IMR-90 (cell line): ENCODE measurements around the gene EHMT1. TPM values are rescaled to one million over a fixed set of nuclear protein-coding genes. Genes with fewer than 3 reads are reported as not detected.

Source experiments
- ATAC-seq: fragments of 200-7000 bp; cut with Tn5 transposase; 2 replicates; pipeline ENCODE4 v1.9.1; 2020; ENCODE audit warnings: low read depth, mild to moderate bottlenecking, moderate library complexity
- BruUV-seq: library from RNA; stranded (reverse); fragments of 400-500 nt; replicated peaks from 2 replicates; lab custom pipeline; 2021; lab: Mats Ljungman, UMichigan
- CTCF ChIA-PET: fragments of 300-600 bp; formaldehyde crosslinking; extraction: SDS; loops from one replicate; lab custom pipeline; 2021; ENCODE audit warnings: antibody characterized with exemption; lab: Yijun Ruan, JAX
- POLR2A ChIA-PET: fragments of 300-600 bp; sonication (Branson Sonifier 250); formaldehyde crosslinking; loops from one replicate; lab custom pipeline; 2022; ENCODE audit warnings: antibody characterized with exemption; ENCODE audit not compliant: unreplicated experiment; lab: Charles Lee
- DNase-seq: peaks from one replicate; pipeline ENCODE4 v3.0.0; 2013
- H2AFZ ChIP-seq: replicated peaks from 2 replicates; pipeline ENCODE3; 2013; ENCODE audit warnings: low read length, mild to moderate bottlenecking; ENCODE audit not compliant: poor library complexity
- H2AK5ac ChIP-seq: 2 replicates; pipeline ENCODE4 v1.6.1; 2013; ENCODE audit warnings: low read depth, low read length, inconsistent platforms
- H2AK9ac ChIP-seq: replicated peaks from 2 replicates; pipeline ENCODE3; 2013; ENCODE audit warnings: mild to moderate bottlenecking, low read depth, low read length, moderate library complexity; ENCODE audit not compliant: poor library complexity
- H2BK120ac ChIP-seq: 2 replicates; pipeline ENCODE4 v1.6.1; 2013; ENCODE audit warnings: low read depth, low read length, inconsistent platforms
- H2BK15ac ChIP-seq: 3 replicates; pipeline ENCODE4 v1.6.1; 2013; ENCODE audit warnings: low read depth, low read length, inconsistent platforms
- H2BK20ac ChIP-seq: 2 replicates; pipeline ENCODE4 v1.6.1; 2013; ENCODE audit warnings: low read depth, mild to moderate bottlenecking, inconsistent platforms, low read length, moderate library complexity
- H2BK5ac ChIP-seq: 2 replicates; pipeline ENCODE4 v1.6.1; 2013; ENCODE audit warnings: mild to moderate bottlenecking, low read depth, low read length, inconsistent platforms; ENCODE audit not compliant: poor library complexity, severe bottlenecking
- H3K14ac ChIP-seq: replicated peaks from 2 replicates; pipeline ENCODE4 v1.6.1; 2013; ENCODE audit warnings: low read depth, low read length, inconsistent platforms
- H3K18ac ChIP-seq: 2 replicates; pipeline ENCODE4 v1.6.1; 2013; ENCODE audit warnings: low read depth, low read length, control low read depth
- H3K23ac ChIP-seq: 2 replicates; pipeline ENCODE4 v1.6.1; 2013; ENCODE audit warnings: low read depth, low read length, inconsistent platforms
- H3K27ac ChIP-seq: 2 replicates; pipeline ENCODE4 v1.5.1; 2013; ENCODE audit warnings: mild to moderate bottlenecking, control low read depth, low read length; ENCODE audit not compliant: insufficient read depth
- H3K27me3 ChIP-seq: 2 replicates; pipeline ENCODE4 v1.6.1; 2013; ENCODE audit warnings: low read length; ENCODE audit not compliant: control insufficient read depth, insufficient read depth
- H3K36me3 ChIP-seq: 2 replicates; pipeline ENCODE4 v1.6.1; 2013; ENCODE audit warnings: low read length, mixed read lengths; ENCODE audit not compliant: control insufficient read depth, insufficient read depth
- H3K4ac ChIP-seq: 2 replicates; pipeline ENCODE4 v1.6.1; 2013; ENCODE audit warnings: low read depth, low read length, inconsistent platforms
- H3K4me1 ChIP-seq: 2 replicates; pipeline ENCODE4 v1.6.1; 2013; ENCODE audit warnings: low read length, mixed read lengths; ENCODE audit not compliant: control insufficient read depth, insufficient read depth
- H3K4me2 ChIP-seq: 2 replicates; pipeline ENCODE4 v1.6.1; 2013; ENCODE audit warnings: low read depth, mild to moderate bottlenecking, control low read depth, low read length, moderate library complexity
- H3K4me3 ChIP-seq: 2 replicates; pipeline ENCODE4 v1.5.1; 2013; ENCODE audit warnings: low read depth, mild to moderate bottlenecking, control low read depth, low read length, moderate library complexity; ENCODE audit not compliant: insufficient read depth
- H3K56ac ChIP-seq: 2 replicates; pipeline ENCODE4 v1.6.1; 2013; ENCODE audit warnings: low read length, inconsistent platforms; ENCODE audit not compliant: insufficient read depth; ENCODE audit errors: extremely low read depth
- H3K79me1 ChIP-seq, 2 experiments: 2 replicates each; pipeline ENCODE4 v1.6.1; 2013; ENCODE audit warnings: low read length in 2 of 2, inconsistent platforms in 1 of 2, low read depth in 1 of 2
- H3K9ac ChIP-seq: 2 replicates; pipeline ENCODE4 v1.6.1; 2013; ENCODE audit warnings: low read depth, low read length, control low read depth
- H3K9me1 ChIP-seq: 2 replicates; pipeline ENCODE4 v1.6.1; 2013; ENCODE audit warnings: low read length, inconsistent platforms; ENCODE audit not compliant: insufficient read depth
- H3K9me3 ChIP-seq: 2 replicates; pipeline ENCODE4 v1.6.1; 2013; ENCODE audit warnings: low read length; ENCODE audit not compliant: control insufficient read depth, insufficient read depth
- H4K20me1 ChIP-seq: 2 replicates; pipeline ENCODE4 v1.6.1; 2013; ENCODE audit warnings: low read length, inconsistent platforms; ENCODE audit not compliant: insufficient read depth
- H4K5ac ChIP-seq: 2 replicates; pipeline ENCODE4 v1.6.1; 2013; ENCODE audit warnings: mild to moderate bottlenecking, low read depth, low read length, control low read depth
- H4K8ac ChIP-seq, 2 experiments: 2 replicates each; pipeline ENCODE4 v1.6.1; 2013; ENCODE audit warnings: low read depth in 2 of 2, low read length in 2 of 2, control low read depth in 1 of 2, inconsistent platforms in 1 of 2
- H4K91ac ChIP-seq: 2 replicates; pipeline ENCODE4 v1.6.1; 2013; ENCODE audit warnings: low read depth, low read length, inconsistent platforms; ENCODE audit not compliant: insufficient read depth
- BHLHE40 ChIP-seq: fragments of 150-350 bp; IDR thresholded peaks from 2 replicates; pipeline ENCODE4 v1.6.1; 2016; ENCODE audit warnings: mild to moderate bottlenecking, low read depth, low read length
- CEBPB ChIP-seq: IDR thresholded peaks from 2 replicates; pipeline ENCODE4 v1.6.1; 2012; ENCODE audit warnings: low read depth, low read length, improper control_type of control experiment
- CHD1 ChIP-seq: IDR thresholded peaks from 2 replicates; pipeline ENCODE4 v1.6.1; 2012; ENCODE audit warnings: low read depth, low read length, improper control_type of control experiment
- FOS ChIP-seq: fragments of 150-350 bp; IDR thresholded peaks from 2 replicates; pipeline ENCODE4 v1.6.1; 2016; ENCODE audit warnings: low read depth, low read length
- MAFK ChIP-seq: IDR thresholded peaks from 2 replicates; pipeline ENCODE4 v1.6.1; 2012; ENCODE audit warnings: low read depth, low read length, improper control_type of control experiment
- MAZ ChIP-seq: IDR thresholded peaks from 2 replicates; pipeline ENCODE4 v1.6.1; 2012; ENCODE audit warnings: low read depth, mild to moderate bottlenecking, low read length, improper control_type of control experiment, moderate library complexity, borderline replicate concordance
- MXI1 ChIP-seq: IDR thresholded peaks from 2 replicates; pipeline ENCODE4 v1.6.1; 2012; ENCODE audit warnings: low read depth, mild to moderate bottlenecking, low read length, moderate library complexity, borderline replicate concordance
- NFE2L2 ChIP-seq: fragments of 150-350 bp; IDR thresholded peaks from 2 replicates; pipeline ENCODE4 v1.6.1; 2016; ENCODE audit warnings: low read depth, mild to moderate bottlenecking, low read length
- POLR2A ChIP-seq: IDR thresholded peaks from 2 replicates; pipeline ENCODE4 v1.6.1; 2012; ENCODE audit warnings: mild to moderate bottlenecking, low read depth, low read length
- RAD21 ChIP-seq: IDR thresholded peaks from 2 replicates; pipeline ENCODE4 v1.6.1; 2012; ENCODE audit warnings: low read length, improper control_type of control experiment
- RCOR1 ChIP-seq: IDR thresholded peaks from 2 replicates; pipeline ENCODE4 v1.6.1; 2012; ENCODE audit warnings: mild to moderate bottlenecking, low read length, improper control_type of control experiment; ENCODE audit not compliant: insufficient replicate concordance
- RFX5 ChIP-seq: IDR thresholded peaks from 2 replicates; pipeline ENCODE4 v1.8.0; 2012; ENCODE audit warnings: low read depth, mild to moderate bottlenecking, low read length, moderate library complexity
- SMC3 ChIP-seq: fragments of 150-350 bp; IDR thresholded peaks from 2 replicates; pipeline ENCODE4 v1.6.1; 2016; ENCODE audit warnings: low read depth, mild to moderate bottlenecking, antibody characterized with exemption, low read length, moderate library complexity
- WGBS, 2 experiments: methylation state at CpG; one replicate each; pipeline versions ENCODE4 v1.1.5 to v1.1.7; 2013; ENCODE audit warnings: missing lambda C conversion rate in 2 of 2; ENCODE audit not compliant: insufficient read length in 1 of 2; ENCODE audit errors: extremely low coverage in 2 of 2; 5-methylcytosine and 5-hydroxymethylcytosine counted together
- dilution Hi-C: fragments of 300-500 bp; cut with HindIII; formaldehyde crosslinking; loops from one replicate; pipeline ENCODE4 v1.14.3; 2018; ENCODE audit warnings: low sequenced_read_pairs; ENCODE audit not compliant: unreplicated experiment
- in situ Hi-C: fragments of 300-500 bp; cut with MboI; formaldehyde crosslinking; loops from 3 replicates; pipeline ENCODE4 v1.14.3; 2019; ENCODE audit warnings: low sequenced_read_pairs, inconsistent platforms, mixed read lengths
- intact Hi-C: fragments of 100-400 bp; cut with micrococcal nuclease; formaldehyde crosslinking; loops from 2 replicates; pipeline ENCODE4 v1.10.0; 2022
- polyA plus RNA-seq, 3 experiments: library from polyadenylated mRNA; depleted of rRNA; stranded (reverse); fragments of >200 nt; gene quantifications; 2 replicates each; pipeline ENCODE4 v1.2.3, GENCODE V29; 2012; ENCODE audit warnings: low replicate concordance in 1 of 3
- total RNA-seq: library from RNA; depleted of rRNA; stranded (reverse); fragments of >200 nt; gene quantifications from 2 replicates; pipeline ENCODE4 v1.2.3, GENCODE V29; 2012
- TF ChIP-seq, protein P1 (sequence below): fragments of 150-350 bp; IDR thresholded peaks from 2 replicates; pipeline ENCODE4 v1.6.1; 2016; ENCODE audit warnings: low read depth, mild to moderate bottlenecking, low read length, moderate library complexity, borderline replicate concordance
- TF ChIP-seq, protein P2 (sequence below): fragments of 150-350 bp; IDR thresholded peaks from 2 replicates; pipeline ENCODE4 v1.6.1; 2017; ENCODE audit warnings: mild to moderate bottlenecking, antibody characterized with exemption, low read length, low read depth
- TF ChIP-seq, protein P3 (sequence below): conservative IDR thresholded peaks from 2 replicates; pipeline ENCODE4 v1.5.1; 2012; ENCODE audit warnings: mild to moderate bottlenecking, low read depth, low read length, improper control_type of control experiment

EHMT1 gene
- total and polyA plus RNA-seq, 2 of the 4 experiments (the other 2 are of a cell fraction): 32.8 to 35.1 TPM

DNA sequence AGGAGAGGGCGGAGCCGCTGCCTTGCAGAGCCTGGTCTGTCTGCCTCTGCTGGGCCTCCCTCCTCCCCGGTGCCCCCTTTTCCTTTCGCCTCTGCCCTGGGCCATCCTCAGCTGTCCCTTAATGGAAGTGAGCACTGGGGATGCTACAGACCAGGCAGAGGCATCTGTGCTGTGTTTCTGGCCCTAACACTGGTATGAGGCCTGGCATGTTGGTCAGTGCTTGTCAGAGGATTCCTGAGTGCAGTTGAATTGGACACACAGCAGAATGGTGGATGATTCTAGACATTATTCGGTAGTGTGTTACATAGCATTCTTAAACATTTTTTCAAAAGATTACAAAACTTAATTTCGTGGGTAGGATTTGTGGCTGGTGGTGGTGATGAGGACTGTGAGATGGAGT, 88.6 kb downstream of the EHMT1 start:
- H2AK9ac ChIP-seq: no peak overlapping the region
- peaks cover 3% of the 10 kb centered on the region; the same call in 1 of the 2 replicates for H3K4me1 ChIP-seq
- no peak overlapping the region for H2BK120ac ChIP-seq
- H3K4ac ChIP-seq: no peak overlapping the region
- no peak overlapping the region for H3K9ac ChIP-seq
- H3K23ac ChIP-seq: no peak overlapping the region
- no peaks in the 10 kb centered on the region for H3K27me3 ChIP-seq
- WGBS, 2 experiments: 80% methylated on average over 1 of the region's 6 CpGs; no CpG with 5 or more reads in 1 of the 2 experiments
- in situ Hi-C loops (no loop called here), intact Hi-C loops (no loop called here), dilution Hi-C loops (no loop called here)
- no peak overlapping the region for H2BK5ac ChIP-seq
- ChIA-PET POLR2A (no interaction called here), CTCF (no interaction called here)
- H3K9me3 ChIP-seq: peaks cover 7% of the 10 kb centered on the region; the same call in 1 of the 2 replicates
- no peak overlapping the region for H3K14ac ChIP-seq
- ATAC-seq (peak; percentile 68), DNase-seq (no peak)
- H4K20me1 ChIP-seq: peaks cover 77% of the 10 kb centered on the region
- TF ChIP-seq NFE2L2: no peak
- no peak for TF ChIP-seq POLR2A
- no peak for TF ChIP-seq CEBPB
- TF ChIP-seq, protein P1, sequence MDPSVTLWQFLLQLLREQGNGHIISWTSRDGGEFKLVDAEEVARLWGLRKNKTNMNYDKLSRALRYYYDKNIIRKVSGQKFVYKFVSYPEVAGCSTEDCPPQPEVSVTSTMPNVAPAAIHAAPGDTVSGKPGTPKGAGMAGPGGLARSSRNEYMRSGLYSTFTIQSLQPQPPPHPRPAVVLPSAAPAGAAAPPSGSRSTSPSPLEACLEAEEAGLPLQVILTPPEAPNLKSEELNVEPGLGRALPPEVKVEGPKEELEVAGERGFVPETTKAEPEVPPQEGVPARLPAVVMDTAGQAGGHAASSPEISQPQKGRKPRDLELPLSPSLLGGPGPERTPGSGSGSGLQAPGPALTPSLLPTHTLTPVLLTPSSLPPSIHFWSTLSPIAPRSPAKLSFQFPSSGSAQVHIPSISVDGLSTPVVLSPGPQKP: no peak
- TF ChIP-seq, protein P2, sequence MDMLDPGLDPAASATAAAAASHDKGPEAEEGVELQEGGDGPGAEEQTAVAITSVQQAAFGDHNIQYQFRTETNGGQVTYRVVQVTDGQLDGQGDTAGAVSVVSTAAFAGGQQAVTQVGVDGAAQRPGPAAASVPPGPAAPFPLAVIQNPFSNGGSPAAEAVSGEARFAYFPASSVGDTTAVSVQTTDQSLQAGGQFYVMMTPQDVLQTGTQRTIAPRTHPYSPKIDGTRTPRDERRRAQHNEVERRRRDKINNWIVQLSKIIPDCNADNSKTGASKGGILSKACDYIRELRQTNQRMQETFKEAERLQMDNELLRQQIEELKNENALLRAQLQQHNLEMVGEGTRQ: no peak
- no peak for TF ChIP-seq CHD1
- TF ChIP-seq MAZ: no peak
- TF ChIP-seq RCOR1: no peak
- TF ChIP-seq RFX5: no peak
- no peak for TF ChIP-seq MAFK
- no peak for TF ChIP-seq SMC3
- no peak for TF ChIP-seq RAD21
- no peak for TF ChIP-seq FOS
- TF ChIP-seq, protein P3, sequence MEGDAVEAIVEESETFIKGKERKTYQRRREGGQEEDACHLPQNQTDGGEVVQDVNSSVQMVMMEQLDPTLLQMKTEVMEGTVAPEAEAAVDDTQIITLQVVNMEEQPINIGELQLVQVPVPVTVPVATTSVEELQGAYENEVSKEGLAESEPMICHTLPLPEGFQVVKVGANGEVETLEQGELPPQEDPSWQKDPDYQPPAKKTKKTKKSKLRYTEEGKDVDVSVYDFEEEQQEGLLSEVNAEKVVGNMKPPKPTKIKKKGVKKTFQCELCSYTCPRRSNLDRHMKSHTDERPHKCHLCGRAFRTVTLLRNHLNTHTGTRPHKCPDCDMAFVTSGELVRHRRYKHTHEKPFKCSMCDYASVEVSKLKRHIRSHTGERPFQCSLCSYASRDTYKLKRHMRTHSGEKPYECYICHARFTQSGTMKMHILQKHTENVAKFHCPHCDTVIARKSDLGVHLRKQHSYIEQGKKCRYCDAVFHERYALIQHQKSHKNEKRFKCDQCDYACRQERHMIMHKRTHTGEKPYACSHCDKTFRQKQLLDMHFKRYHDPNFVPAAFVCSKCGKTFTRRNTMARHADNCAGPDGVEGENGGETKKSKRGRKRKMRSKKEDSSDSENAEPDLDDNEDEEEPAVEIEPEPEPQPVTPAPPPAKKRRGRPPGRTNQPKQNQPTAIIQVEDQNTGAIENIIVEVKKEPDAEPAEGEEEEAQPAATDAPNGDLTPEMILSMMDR: no peak
- no peak for TF ChIP-seq BHLHE40
- TF ChIP-seq MXI1: no peak
- no peak overlapping the region for H2BK15ac ChIP-seq
- H3K4me2 ChIP-seq: no peak overlapping the region
- H2BK20ac ChIP-seq: no peak overlapping the region
- H3K18ac ChIP-seq: no peak overlapping the region
- peaks cover 23% of the 10 kb centered on the region for H3K9me1 ChIP-seq
- peak overlapping the region; percentile 48 for H2AFZ ChIP-seq
- no peak overlapping the region for H4K5ac ChIP-seq
- H3K4me3 ChIP-seq: no peak overlapping the region
- no peak overlapping the region for H2AK5ac ChIP-seq
- no peak overlapping the region for H3K27ac ChIP-seq
- H3K36me3 ChIP-seq: peaks cover 14% of the 10 kb centered on the region
- H3K79me1 ChIP-seq: peaks cover 36 to 95% of the 10 kb centered on the region in 2 experiments
- no TSS peak for BruUV-seq
- no peak overlapping the region for H4K8ac ChIP-seq
- H3K56ac ChIP-seq: no peak overlapping the region
- no peak overlapping the region for H4K91ac ChIP-seq
